NCI-H524 treated with DMSO at 0.1 percent for 48 hours (cell line): ENCODE results near the gene PRMT5.
A peak's percentile ranks its signal among the peaks of the same experiment; 100 is the strongest.
"Not testable (repeated sequence)": the region's sequence is repeated elsewhere in the genome, so short reads cannot be mapped to it uniquely, and the experiment has no call there.

Experiments used
- DNase-seq: peaks from one replicate; lab custom pipeline; 2025; lab: John Stamatoyannopoulos, UW

The PRMT5 gene

DNA sequence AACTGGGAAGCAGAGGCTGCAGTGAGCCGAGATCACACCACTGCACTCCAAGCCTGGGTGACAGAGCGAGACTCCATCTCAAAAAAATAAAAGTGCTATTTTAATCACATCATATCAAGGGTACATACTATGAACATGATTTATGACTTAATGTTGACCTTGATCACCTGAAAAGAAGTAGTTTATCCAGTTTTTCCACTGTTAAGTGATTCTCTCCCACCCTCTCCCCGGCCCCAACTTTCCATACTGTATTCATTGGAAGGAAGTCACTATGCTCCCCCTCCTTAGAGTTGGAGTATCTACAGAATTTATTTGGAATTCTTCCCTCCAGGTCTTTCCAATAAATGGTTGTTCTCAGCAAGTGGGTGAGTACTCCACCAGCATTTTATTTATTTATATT lies 3.0 kb upstream of the PRMT5 start:
- no peak for DNase-seq

DNA sequence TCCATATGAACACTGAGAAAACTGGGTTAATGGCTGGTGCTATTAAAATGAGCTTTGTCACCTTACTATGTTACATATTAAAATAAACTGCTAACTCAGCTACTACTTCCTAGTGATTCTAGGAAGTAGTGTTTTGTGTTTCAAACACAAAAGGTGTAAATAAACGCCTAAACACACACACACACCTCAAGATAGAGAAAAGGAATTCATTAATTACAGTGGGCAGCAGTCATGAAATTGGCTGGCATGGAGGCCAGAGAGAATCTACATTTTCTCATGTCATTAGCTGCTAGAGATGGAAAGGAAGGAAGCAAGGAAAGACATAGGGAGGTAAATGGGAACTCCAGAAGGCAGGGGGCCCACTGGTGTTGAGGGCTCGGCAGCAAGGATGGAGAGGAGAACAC lies 787 bp upstream of the PRMT5 start:
- no peak for DNase-seq

DNA sequence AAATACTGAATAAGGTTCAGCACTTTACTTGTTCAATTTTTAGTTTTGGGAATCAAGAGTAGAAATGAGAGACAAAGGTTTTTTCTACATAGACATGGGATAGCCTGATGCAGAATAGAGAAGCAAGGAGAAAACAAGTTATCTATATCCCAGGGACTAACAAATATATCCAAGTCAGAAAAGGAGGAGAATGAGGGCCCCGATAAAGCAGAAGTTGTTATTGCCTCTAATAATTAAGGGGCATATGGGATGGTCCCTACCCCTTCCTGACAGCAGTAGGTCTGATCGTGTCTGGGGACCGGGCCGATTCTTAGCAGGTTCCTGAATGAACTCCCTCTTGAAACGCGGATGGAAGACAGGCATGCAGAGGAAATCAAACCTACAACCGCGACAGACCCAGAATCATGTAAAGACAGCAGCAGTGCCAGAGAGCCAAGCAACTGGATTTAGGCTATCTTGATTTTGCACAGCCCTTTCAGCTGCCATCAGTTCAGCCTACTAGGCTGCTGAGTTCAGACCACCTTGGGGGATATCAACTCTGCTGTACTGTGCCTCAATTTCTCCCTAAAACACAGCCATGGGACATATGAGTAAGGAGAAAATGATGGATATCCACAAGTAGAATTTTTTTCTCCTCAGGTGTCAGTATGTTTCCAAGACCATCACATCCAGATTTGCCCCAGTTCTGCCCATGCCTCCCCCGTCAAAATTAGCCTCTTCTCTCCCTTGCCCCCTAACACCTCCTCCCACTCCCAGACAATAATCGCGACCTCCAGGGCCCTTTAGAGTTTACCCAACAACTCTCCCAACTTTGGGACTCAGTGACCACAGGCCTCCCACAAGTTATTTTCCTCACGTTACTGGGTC lies 706 bp downstream of the PRMT5 start:
- no peak for DNase-seq

DNA sequence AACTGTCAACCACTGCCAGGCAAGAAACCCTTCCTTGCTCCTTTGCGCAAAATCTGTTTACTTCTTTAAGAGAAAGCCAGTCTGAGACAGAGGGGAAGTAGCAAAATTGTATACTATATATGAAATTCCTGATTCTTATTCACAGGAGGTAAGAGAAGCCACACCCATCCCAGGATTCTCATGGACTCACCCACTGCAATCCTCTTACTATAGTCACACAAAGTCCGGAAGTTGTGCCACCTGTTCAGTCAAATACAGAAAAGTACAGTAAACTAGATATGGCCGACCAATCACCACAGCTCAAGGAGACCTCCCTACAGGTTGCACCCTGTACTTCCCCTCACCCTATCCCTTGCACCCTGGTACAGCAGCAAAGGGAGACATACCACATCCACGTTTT lies 2.9 kb downstream of the PRMT5 start:
- no peak for DNase-seq

DNA sequence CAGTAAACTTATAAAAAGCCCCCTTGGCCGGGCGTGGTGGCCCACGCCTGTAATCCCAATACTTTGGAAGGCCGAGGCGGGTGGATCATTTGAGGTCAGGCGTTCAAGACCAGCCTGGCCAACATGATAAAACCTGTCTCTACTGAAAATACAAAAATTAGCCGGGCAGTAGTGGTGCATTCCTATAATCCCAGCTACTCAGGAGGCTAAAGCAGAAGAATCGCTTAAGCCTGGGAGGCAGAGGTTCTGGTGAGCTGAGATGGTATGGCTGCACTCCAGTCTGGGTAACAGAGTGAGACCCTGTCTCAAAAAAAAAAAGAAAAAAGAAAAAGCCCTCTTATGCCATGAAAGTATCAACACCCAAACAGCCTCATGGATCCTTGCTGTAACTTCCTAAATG lies 3.7 kb downstream of the PRMT5 start:
- no peak for DNase-seq

DNA sequence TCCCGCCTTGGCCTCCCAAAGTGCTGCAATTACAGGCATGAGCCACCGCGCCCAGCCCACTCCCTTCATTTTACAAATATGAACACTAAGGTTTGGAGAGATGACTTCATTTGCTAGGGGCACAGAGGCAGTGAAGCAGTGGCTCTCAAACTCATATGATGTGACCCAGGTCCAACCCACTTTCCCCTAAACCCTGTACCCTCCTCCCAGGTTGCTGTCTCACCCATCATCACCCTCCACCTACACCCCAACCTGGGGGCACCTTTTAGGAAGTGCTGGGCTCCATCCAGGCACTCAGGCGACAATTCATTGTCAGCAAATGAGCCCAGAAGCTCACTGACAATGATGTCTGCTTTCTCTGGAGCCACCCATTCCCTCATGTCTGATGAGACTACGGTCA lies 5.4 kb downstream of the PRMT5 start:
- no peak for DNase-seq

DNA sequence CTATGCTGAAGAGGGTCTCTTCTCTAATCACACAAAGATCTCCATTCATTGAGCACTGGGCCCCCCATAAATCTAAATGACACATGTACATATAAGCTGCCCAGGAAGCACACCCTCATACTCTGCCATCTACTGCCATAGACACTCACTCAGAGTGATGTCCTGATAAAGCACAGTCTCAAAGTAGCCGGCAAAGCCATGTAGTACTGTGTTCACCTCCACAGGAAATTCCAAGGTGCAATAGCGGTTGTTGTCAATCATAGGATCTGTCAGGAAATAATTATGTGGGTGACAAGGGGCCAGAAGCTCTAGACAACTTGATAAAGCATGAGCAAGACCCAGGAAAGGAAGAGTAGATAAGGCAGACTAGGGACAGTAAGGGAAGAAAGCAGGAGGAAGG lies 6.9 kb downstream of the PRMT5 start:
- DNase-seq = no peak

DNA sequence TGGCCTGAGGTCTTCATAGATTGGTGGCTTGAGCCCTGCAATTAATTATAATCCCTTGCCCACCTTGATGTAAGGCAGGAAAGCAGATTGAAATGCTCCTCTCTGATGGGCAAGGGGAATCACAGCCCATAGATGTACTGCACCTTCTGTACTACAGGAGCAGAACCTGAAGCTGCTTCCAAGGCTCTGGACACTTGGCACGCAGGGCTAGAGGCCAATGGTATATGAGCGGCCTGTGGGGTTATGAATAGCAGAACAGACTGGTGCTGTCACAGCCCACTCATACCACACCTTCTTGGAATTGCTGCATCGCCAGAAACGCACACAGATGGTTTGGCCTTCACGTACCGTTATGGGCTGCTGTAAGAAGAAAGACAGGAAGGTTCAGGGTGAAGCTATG lies 8.5 kb downstream of the PRMT5 start:
- DNase-seq = no peak

DNA sequence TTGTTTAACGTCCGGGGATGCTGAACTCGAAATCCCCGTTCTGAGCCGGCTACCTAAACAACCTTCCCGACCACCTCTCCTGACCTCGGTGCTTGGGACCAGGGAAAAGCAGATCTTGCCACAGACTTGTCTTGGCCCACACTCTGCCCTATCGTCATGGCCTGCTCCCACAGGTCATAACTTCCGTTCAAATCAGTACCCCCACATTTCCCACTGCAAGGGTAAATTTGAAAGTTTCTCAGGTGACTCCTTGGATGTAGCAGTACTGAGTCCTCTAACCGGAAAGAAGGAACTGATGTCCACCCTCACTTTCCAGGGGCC lies 9.6 kb downstream of the PRMT5 start:
- DNase-seq = no peak

DNA sequence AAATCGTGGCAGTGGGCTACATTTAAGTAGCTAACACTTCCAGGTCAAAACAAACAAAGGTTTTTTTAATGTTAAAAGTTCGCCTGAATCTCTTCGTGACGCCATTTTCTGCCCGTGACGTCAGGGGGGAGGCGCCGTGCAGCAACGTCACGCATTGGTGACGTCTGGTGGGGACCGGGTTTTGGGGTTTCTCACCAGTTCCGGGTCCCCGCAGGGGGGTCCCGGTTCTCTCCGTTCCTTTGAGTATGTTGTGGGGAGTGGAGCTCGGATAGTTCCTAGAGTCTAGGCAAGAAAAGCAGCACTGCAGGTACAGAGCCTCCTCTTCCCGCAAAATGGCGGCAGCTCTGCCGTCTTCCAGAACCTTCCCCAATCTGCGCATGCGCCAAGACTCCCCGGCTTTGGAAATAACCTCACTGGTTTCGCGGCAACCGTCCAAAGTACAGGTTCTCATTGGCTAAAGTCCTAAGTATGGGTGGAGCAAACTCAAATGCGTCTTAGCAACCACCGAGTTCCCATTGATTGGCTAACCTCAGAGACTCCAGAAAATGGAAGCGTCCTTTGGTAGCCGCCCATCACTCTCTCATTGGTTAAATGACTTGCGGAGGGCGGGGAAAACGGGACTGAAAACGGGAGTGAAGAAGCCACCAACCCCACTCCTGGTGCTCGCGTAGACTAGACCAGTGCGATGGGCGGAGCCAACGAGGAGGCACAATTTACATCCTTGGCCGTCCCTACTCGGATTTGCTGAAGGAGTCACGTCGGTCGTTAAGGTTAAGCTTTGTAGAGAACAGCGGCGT lies 10.2 kb downstream of the PRMT5 start, which contains the start of gene RBM23:
Gene RBM23, minus strand, starts transcription at position 346 of the 797 bp plus-strand sequence.
- peak; percentile 100 for DNase-seq

DNA sequence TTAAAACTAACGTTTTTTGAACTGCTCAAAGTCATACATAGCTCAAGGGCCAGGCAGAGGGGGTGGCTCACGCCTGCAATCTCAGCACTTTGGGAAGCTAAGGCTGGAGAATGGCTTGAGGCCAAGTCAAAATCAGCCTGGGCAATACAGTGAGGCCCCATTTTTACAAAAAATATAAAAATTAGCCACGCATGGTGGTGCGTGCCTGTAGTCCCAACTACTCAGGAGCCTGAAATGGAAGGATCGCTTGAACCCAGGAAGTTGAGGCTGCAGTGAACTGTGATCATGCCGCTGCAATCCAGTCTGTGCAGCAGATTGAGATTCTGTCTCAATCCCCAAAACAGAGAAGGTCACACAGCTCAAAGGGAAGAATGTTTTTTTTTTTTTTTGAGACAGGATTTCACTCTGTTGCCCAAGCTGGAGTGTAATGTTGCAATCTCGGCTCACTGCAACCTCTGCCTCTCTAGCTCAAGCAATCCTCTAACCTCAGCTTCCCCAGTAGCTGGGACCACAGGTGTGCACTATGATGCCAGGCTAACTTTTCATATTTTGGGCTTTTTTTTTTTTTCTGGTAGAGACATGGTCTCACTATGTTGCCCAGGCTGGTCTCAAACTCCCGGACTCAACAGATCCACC lies 13.2 kb downstream of the PRMT5 start:
- DNase-seq = no peak

DNA sequence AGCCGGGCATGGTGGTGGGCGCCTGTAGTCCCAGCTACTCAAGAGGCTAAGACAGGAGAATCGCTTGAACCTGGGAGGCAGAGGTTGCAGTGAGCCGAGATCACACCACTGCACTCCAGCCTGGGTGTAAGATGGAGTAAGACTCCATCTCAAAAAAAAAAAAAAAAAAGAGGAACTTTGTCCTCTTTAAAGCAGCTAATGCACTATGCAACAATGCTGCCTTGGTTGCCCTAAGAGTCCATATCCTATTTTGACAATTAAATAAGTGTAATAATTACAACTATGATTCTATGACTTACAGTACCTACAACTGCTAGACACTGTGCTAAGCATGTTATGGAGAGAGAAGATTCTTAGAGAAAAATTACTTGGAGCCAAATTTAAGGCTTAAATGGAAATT lies 14.3 kb downstream of the PRMT5 start:
- DNase-seq = not testable (repeated sequence)

DNA sequence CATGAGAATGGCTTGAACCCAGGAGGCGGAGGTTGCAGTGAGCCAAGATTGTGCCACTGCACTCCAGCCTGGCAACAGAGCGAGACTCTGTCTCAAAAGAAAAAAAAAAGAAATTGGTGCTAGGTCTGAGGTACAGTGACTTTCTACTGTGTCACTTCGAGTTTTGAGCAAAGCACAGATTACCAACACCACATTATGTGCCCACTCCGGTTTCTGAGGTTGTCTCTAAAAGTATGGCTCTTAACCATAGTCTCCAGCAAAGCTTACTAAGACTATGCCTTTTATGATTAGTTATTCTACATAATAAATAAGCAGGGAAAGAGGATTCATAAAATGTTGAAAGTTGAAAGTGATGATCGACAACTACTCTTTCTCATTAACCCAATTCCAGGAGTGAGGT lies 18.3 kb downstream of the PRMT5 start:
- no peak for DNase-seq

DNA sequence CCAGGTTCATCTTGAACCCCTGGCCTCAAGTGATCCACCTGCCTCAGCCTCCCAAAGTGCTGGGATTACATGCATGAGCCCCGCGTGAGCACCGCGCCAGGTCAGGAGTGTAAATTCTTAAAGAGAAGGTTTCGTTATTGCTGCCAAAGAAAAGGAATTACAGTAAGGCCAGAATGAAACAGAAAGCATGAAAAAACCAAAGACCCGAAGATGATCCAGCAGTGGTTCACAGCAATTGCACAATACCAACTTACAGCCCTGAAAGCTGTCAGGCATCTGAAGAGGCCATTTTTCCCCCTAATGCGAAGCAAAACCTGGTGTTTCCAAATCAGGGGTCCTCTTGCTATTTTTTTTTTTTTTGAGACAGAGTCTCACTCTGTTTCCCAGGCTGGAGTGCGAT lies 20.6 kb downstream of the PRMT5 start:
- no peak for DNase-seq

DNA sequence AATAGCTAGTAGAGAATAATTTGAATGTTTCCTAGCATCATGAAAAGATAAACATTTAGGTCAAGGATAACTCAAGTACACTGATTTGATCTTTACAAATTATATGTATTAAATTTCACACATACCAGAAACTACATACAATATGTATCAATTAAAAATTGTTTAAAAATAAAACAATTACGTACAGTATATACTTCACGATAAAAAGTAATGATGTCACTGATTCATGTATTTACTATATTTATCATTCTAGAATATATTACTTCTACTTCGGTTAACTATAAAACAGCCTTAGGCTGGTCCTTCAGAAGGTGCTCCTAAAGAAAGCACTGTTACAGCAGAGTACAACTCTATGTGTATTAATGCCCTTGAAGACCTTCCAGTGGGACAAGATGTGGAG lies 21.7 kb downstream of the PRMT5 start:
- DNase-seq = no peak

DNA sequence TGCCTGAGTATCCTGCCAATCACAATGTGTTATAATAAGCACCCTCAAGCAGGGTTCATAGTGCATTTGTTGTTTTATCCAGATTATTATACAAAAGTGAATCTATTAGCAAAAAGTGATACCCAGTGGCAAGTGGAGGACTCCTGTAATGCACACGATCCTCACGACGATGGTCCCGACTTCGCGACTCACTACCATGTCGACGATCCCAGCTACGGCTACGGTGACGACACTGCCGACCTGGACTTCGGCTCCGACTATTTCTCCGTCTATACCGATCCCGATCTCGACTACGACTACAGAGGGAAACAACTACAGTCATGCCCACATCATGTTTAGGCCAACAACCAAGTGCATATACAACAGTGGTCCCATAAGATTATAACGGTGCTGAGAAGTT lies 23.1 kb downstream of the PRMT5 start:
- no peak for DNase-seq

DNA sequence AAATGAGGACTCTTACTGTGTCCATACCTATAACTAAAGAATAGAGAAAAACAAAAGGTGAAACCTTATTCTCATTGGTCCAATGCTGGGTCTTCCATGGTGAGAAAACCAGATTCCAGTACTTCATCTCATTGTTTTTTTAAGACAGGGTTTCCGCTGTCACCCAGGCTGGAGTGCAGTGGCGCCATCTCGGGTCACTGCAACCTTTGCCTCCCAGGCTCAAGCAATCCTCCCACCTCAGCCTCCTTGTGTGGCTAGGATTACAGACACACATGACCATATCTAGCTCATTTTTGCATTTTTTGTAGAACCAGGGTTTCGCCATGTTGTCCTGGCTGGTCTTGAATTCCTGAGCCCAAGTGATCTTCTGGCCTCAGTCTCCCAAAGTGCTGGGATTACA lies 23.5 kb downstream of the PRMT5 start:
- no peak for DNase-seq

DNA sequence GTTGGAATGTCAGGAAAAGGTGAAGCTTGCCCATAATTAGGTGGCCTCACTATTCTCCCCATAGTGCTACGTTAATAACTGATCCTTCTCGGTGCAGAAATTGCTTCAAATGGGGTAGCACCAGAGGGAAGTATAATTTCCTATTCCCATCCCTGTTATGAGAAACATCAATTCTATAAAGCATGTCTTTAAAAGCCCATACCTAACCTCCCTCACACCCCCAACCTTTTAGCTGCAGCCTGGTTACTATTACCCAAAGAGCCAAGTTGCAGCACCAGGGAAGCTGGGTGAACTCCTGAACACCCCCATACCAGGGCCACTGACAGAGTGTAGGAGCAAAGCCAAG lies 25.5 kb downstream of the PRMT5 start:
- DNase-seq = no peak

DNA sequence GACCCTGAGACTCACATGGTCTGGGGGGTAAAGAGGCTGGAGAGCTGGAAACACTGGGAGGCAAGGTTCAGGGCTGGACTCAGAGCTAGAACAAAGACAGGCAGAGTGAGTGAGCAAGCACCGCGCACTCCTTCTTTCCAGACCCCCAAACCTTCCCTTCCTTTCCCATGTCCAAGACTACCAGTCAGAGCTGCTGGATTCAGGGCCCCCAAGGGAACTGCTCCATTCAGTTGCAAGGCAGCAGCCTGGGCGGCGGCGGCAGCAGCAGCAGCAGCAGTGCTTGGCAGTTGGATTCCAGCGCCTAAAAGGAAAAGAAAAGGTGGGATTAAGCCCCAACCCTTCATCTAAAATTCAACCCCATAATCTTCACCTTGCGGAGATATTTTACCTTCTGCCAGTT lies 27.4 kb downstream of the PRMT5 start:
- no peak for DNase-seq

DNA sequence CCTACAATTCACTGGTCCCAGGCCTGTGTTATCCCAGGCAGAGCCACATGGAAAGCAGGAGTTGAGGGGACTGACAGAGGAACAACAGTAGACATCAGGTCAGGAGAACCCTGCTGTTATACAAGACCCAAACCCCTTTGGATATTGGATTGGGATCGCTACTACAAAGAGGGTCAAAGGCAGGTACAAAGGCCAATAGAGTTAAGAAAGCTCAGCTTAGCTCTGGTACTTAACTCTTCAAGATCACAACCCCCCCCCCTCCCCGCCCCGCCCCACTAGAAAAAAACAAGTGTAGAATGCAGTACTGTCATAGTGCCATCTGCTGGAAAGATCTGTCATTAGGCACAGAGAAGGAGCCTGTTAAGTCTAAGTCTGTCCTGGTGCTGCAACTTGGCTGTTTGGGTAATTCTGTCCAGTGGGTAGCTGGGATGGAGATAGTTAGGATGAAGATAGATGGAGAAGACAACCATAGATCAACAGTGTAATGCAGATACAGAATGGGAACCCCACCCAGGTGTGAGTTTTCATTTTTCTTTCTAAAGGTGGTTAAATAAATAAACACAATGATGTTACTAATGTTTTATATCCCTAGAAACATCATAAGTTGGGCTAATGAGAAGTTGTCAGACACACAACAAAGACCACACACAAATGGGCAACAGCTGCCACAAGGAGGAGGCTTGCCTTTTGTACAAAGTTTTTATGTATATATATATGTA lies 28.9 kb downstream of the PRMT5 start:
- DNase-seq = peak; percentile 28

DNA sequence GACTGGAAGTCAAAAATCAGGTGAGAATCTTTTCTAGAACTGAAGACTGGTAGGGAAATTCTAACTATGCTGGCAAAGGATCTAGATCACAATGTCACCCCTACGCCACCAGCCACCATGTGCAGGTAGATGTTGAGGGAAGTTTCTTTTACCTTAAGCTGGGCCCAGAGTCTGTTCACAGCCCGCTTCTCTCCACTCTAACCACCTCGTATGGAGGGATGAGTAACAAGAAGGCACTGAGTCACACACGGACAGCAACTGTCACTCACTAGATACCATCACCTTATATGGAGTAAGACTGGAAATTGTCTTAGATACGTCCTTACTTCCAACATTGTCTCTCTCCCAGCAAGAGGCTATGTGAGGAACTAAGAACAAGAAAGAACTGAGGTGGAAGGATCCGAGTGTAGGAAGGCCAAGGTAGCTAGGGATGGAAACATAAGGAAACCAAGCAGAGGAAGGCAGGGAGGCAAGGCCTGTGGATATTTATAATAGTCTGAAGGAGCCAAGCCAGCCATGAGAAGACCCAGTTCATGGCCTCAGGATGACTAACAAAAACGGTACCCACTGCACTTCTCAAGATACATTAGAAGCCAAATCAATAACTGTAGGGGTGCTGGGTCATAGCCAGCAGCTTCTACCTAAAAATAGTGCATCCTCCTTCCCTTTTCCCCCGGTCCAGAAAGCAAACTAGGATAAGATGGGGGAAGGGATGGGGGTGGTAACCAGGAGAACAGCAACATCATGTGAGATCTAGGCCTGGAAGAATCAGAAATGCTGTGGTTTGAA lies 30.7 kb downstream of the PRMT5 start:
- no peak for DNase-seq

DNA sequence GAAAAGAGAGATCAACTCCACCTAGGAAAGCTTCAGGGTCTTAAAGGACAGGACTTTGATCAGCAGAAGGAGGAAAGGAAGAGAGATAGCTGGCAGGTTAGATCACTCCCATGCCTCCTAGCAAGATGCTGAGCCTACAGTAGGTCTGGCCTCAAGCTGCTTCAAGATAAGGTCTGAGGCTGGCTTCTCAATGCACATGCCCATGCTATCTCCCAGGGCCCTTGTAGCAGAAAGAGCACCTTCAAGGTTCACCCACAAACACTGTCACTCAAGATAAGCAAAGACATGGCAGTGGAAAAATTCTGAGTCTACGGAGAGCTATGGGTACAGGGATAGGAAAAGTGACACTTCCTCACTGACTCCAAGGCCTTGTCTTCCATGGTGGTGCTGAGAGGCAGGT lies 31.8 kb downstream of the PRMT5 start:
- DNase-seq = no peak
